ENCODE measurements around the gene PPIP5K2.

The PPIP5K2 gene

GRCh38 chr5:103245761-103246160 lies 125.7 kb downstream of the PPIP5K2 start:
- DNase-seq (ENCODE audit: low spot score), result no peak

DNA sequence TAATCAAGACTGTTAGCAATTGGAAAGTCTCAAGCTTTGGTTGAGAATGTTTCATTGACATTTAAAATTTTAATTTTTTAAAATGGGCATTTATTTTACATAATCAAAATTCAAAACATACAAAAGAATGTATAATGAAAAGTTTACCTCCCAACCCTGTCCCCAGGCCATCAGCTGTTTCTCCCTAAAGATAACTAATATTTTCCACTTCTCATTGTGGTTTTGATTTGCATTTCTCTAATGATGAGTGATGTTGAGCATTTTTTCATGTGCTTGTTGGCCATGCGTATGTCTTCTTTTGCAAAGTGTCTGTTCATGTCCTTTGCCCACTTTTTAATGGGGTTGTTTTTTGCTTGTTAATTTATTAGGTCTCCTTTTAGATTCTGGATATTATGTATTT lies 127.0 kb downstream of the PPIP5K2 start:
- DNase-seq (ENCODE audit: low spot score), result no peak

DNA sequence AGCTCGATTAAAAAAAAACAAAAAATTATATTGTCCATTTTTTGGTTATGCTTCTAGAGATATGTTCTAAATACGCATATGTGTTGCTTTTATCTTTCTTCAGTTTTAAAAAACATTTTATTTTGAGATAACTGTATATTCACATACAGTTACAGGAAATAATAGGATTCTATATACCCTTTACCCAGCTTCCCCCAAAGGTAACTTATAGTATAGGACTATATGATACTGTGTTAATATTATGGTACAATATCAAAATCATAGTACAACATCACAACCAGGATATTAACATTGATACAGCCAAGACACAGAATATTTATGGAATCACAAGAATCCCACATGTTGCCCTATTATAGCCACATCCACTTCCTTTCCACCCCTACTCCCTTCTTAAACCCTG lies 129.0 kb downstream of the PPIP5K2 start:
- DNase-seq (ENCODE audit: low spot score), result no peak

DNA sequence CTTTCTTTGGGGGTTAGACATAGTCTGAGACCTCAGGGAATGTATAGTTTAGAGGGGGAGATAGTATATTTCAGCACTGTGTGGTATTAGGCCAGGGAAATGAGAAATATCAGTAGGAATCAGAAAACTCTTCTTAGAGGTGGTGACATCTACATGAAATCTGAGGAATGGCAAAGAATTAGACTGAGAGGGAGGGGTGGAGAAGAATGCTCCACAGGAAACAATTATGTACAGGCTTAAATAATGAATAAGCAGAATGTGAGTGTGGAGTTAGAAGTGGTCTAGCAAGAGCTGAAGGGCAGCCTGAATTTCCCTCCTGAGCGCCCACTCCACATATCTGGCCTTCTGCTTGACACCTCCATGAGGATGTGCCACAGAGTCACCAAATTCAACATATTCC lies 134.8 kb downstream of the PPIP5K2 start:
- no peak for DNase-seq (ENCODE audit: low spot score)

- no peak for DNase-seq (ENCODE audit: low spot score)
These were observed 135.6 kb downstream of the PPIP5K2 start for GRCh38 chr5:103255691-103256090.

- no peak for DNase-seq (ENCODE audit: low spot score)
These were observed 136.1 kb downstream of the PPIP5K2 start for GRCh38 chr5:103256178-103256577.

DNA sequence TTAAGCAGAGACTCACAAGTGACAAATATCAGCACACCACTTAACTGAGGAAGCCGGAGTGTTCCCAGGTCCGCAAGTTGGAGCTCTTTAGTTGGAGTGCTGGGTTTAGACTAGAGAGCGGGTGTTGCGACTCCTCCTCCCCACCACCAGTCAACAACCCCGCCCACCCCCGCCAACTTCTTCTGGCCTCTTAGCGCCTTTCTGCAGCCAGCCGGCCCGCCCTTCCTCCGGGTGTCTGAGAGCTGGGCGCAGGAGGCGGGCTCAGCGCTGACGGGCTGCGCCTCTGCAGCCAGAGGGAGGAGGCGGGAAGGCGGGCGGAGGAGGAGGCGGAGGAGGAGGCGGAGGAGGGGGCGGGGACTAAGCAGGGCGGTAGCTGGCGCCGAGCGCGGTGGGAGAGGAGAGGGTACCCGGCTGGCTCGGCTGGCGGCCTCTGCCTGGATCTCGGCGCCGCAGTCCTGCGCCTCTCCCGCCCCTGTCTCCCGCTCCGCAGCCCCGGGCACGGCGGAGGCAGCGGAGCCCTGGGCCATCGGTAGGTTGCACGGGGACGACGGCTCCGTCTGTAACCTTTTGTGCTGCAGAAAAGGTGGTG lies 138.4 kb downstream of the PPIP5K2 start, which contains the start of gene MACIR:
Gene MACIR, plus strand, starts transcription at position 396 of the 589 bp plus-strand sequence. CDS start 17,157 bp downstream, outside the sequence.
- peak; percentile 97 for DNase-seq (ENCODE audit: low spot score)

GRCh38 chr5:103258957-103259704 lies 139.0 kb downstream of the PPIP5K2 start:
- DNase-seq (ENCODE audit: low spot score), result peak; percentile 14

DNA sequence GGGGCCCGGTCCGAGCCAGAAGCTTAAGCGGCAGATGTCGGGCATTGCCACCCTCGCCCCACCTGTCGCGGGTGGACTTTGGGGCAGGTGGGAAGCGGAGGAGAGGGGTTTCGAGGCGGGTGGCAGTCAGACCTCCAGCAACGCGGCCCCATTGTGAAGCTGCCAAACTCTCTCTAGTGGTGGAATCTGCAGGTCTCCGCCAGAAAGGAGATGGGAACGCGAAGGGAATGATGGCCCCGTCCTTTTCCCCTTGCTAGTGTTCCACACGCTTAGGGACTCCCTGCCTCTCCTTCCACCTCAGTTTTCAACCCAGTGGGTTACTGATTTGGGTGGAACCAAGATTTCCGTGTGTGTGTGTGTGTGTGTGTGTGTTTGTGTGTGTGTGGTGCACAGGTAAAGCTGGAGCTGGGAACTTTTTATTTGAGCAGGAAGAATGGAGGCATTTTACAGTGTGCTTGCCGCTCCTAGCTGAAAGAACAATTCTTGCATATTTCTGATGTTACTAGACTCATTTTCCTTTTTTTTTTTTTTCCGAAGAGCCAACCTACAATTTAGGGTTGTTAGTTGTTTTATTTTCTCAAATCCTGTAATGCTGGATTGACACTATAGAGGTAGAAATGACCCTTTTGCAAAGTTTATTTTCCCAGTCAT lies 139.7 kb downstream of the PPIP5K2 start:
- DNase-seq (ENCODE audit: low spot score), result peak; percentile 31

- DNase-seq (ENCODE audit: low spot score), result no peak
These were observed 140.8 kb downstream of the PPIP5K2 start for GRCh38 chr5:103260951-103261350.
